Measurements from ENCODE around the gene BRIX1.

- TF ChIP-seq EZH2 (IDR thresholded peaks at IDR 0.05) (no peak), POLR2AphosphoS5 (IDR thresholded peaks at IDR 0.05; ENCODE audit: borderline replicate concordance, low read depth, low read length) (no peak)
Measured at GRCh38 chr5:34923694-34924461, 8.4 kb downstream of the BRIX1 start.
